Measurements from ENCODE around the gene TULP3. TPM values are rescaled to one million over a fixed set of nuclear protein-coding genes. Genes with fewer than 3 reads are reported as not detected.

TULP3 gene
- total RNA-seq, 2 experiments from 2014 or later: 5.6 to 6.0 TPM

GRCh38 chr12:2957816-2958431 is 67.2 kb downstream of the TULP3 start:
- no peaks in the 10 kb centered on the region for H3K9me3 Mint-ChIP-seq
- ChIA-PET POLR2A (no interaction called here), CTCF (interaction anchor here (1.7 kb wide), 1 partner anchor 14 kb away, joined by 4 read pairs; no protein-coding TSS in a partner anchor)
- H3K27ac Mint-ChIP-seq: no peak overlapping the region
- no peak for DNase-seq
- intact Hi-C loops (cut with micrococcal nuclease): no loop called here
- H3K27me3 Mint-ChIP-seq: peaks cover 43% of the 10 kb centered on the region
- no peak for TF ChIP-seq CTCF (IDR thresholded peaks at IDR 0.05)
- ATAC-seq: no peak
- peak overlapping the region; percentile 64 for H3K4me3 Mint-ChIP-seq
- H3K36me3 Mint-ChIP-seq (ENCODE audit: low read depth): no peaks in the 10 kb centered on the region
- peaks cover 8% of the 10 kb centered on the region for H3K4me1 Mint-ChIP-seq (ENCODE audit: low read depth)

DNA sequence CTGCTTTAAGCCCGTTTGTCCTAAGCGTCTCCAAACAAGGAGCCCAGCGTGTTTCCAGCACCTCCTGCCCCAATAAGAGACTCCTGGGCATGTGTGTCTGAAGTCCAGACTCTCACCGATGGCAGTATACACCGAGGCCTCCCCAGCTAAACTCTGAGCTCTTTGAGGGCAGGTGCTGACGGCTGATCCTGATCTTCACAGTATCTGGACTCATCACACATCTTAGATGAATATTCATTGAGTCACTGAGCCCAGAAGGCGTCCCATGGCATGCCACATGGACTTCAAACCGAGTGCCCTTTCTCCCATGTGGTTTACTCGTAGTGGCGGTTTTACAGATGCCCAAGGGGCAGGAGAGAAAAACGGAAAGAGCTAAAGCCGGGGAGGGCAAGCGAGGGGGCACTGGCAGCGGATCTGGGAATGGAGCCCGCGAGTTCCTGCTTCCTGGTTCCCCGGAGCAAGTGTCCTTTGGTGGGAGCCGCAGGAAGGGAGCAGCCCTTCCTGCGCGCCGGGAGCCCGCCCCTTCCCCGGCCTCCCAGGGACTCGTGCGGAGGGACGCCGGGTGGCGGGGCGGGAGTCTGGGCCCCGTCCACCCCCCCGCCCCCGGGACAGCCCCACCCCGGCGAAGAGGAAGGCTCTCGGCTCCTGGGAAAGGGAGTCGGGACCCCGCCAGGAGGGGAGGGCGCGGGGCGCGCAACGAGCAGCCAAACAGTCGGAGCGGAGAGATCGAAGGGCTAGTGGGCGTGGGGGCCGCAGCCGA is 67.9 kb downstream of the TULP3 start:
- no peak for TF ChIP-seq CTCF (IDR thresholded peaks at IDR 0.05)
- DNase-seq (peak; percentile 11), ATAC-seq (no peak)
- H3K27me3 Mint-ChIP-seq: peaks cover 50% of the 10 kb centered on the region
- peak overlapping the region; percentile 64 for H3K4me3 Mint-ChIP-seq
- H3K4me1 Mint-ChIP-seq (ENCODE audit: low read depth): peaks cover 8% of the 10 kb centered on the region
- intact Hi-C loops (cut with micrococcal nuclease): no loop called here
- no peaks in the 10 kb centered on the region for H3K36me3 Mint-ChIP-seq (ENCODE audit: low read depth)
- ChIA-PET CTCF (interaction anchor here (1.7 kb wide), 1 partner anchor 15 kb away, joined by 4 read pairs; no protein-coding TSS in a partner anchor), POLR2A (no interaction called here)
- no peak overlapping the region for H3K27ac Mint-ChIP-seq
- H3K9me3 Mint-ChIP-seq: no peaks in the 10 kb centered on the region

DNA sequence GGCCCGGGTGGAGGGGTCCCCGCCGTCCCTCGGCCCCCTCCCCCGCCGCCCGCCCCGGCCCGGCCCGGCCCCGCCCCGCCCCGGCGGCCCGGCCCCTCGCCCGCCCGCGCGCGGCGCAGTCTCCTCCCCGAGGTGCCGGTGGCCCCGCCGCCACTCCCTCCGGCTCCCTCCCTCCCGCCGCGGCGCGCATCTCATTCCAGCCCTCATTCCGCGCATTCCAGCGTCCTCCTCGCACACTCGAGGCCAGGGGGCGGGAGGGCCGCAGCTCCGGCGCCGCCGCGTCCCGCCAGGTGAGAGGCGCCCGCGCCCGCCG is 68.5 kb downstream of the TULP3 start, which contains the start of gene TEAD4:
TEAD4 (plus strand) TSS at position 206 of the 313 bp plus-strand sequence.
- peaks cover 8% of the 10 kb centered on the region for H3K4me1 Mint-ChIP-seq (ENCODE audit: low read depth)
- peak; percentile 12 for DNase-seq
- intact Hi-C loops (cut with micrococcal nuclease): no loop called here
- peak within 1 kb of the TSS; percentile 64 for H3K4me3 Mint-ChIP-seq
- TF ChIP-seq CTCF (IDR thresholded peaks at IDR 0.05): no peak
- ATAC-seq: peak; percentile 49
- H3K27ac Mint-ChIP-seq: no peak within 1 kb of the TSS
- POLR2A ChIA-PET: no interaction called here
- H3K9me3 Mint-ChIP-seq: no peaks in the 10 kb centered on the region
- CTCF ChIA-PET: no interaction called here
- peaks cover 53% of the 10 kb centered on the region for H3K27me3 Mint-ChIP-seq
- H3K36me3 Mint-ChIP-seq (ENCODE audit: low read depth): no peaks in the 10 kb centered on the region

- Mint-ChIP-seq H3K27me3 (peaks cover 54% of the 10 kb centered on the region), H3K4me1 (ENCODE audit: low read depth) (peaks cover 8% of the 10 kb centered on the region), H3K27ac (no peak overlapping the region), H3K4me3 (peak overlapping the region; percentile 61), H3K9me3 (no peaks in the 10 kb centered on the region), H3K36me3 (ENCODE audit: low read depth) (no peaks in the 10 kb centered on the region)
- ChIA-PET POLR2A (no interaction called here), CTCF (no interaction called here)
- peak; percentile 49 for ATAC-seq
- TF ChIP-seq CTCF (IDR thresholded peaks at IDR 0.05): no peak
- intact Hi-C loops (cut with micrococcal nuclease): no loop called here
- DNase-seq: peak; percentile 24
Observed at GRCh38 chr12:2959505-2960389, 69.1 kb downstream of the TULP3 start.
